ENCODE results near the gene KRT84. TPM values are rescaled to one million over a fixed set of nuclear protein-coding genes. Genes with fewer than 3 reads are reported as not detected.

KRT84 gene
- total RNA-seq, 4 donors from 2014 or later = not detected

DNA sequence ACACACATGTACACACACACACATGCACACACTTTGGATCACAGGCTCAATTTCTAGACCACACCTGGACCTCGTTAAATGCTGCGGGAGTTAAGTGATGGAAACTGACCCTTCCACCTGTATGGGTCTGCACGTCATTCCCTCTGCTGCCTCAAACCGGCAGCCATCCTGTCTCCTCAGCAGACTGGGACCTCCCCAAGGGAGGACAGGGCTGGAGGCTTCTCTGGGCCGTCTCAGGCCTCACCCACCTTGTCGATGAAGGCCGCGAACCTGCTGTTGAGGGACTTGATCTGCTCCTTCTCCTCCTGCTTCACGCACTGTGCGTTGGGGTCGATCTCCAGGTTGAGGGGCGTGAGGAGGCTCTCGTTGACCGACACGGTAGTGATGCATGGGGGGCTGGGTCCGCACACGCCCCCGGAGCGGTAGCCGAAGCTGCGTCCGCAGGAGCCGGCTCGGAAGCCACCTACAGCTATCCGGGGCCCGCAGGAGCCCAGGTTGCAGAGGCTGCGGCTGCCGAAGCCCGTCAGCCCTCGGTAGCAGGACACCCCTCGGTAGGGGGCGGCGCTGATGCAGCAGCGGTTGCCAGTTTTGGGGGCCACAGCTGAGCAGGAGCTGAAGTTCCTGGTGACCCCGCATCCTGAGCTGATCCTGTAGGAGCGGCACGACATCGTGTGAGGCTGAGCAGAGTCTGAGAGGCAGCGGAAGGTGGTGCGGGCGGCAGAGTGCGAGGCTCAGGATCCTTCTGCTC is 18.5 kb downstream of the KRT84 start, which contains the start of gene KRT85:
TSS of gene KRT85 (minus strand) at position 744 of the 748 bp plus-strand sequence. CDS start at position 668, 76 bp downstream.
- H3K27me3 ChIP-seq = no peaks in the 10 kb centered on the region
- no peak within 1 kb of the TSS for H3K27ac ChIP-seq
- TF ChIP-seq, protein P1, sequence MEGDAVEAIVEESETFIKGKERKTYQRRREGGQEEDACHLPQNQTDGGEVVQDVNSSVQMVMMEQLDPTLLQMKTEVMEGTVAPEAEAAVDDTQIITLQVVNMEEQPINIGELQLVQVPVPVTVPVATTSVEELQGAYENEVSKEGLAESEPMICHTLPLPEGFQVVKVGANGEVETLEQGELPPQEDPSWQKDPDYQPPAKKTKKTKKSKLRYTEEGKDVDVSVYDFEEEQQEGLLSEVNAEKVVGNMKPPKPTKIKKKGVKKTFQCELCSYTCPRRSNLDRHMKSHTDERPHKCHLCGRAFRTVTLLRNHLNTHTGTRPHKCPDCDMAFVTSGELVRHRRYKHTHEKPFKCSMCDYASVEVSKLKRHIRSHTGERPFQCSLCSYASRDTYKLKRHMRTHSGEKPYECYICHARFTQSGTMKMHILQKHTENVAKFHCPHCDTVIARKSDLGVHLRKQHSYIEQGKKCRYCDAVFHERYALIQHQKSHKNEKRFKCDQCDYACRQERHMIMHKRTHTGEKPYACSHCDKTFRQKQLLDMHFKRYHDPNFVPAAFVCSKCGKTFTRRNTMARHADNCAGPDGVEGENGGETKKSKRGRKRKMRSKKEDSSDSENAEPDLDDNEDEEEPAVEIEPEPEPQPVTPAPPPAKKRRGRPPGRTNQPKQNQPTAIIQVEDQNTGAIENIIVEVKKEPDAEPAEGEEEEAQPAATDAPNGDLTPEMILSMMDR (IDR thresholded peaks at IDR 0.05) = no peak
- no peak for TF ChIP-seq POLR2A (IDR thresholded peaks at IDR 0.05)
- intact Hi-C loops (cut with DNase I) = no loop called here
- WGBS, 2 donors = 78 to 87% methylated on average over 29 to 35 of the region's 42 CpGs
- peaks cover 13 to 23% of the 10 kb centered on the region in 2 donors for H3K4me1 ChIP-seq
- no peak for DNase-seq
- H3K4me3 ChIP-seq (replicated peaks in 1 of 3) = no peak within 1 kb of the TSS
- no peaks in the 10 kb centered on the region for H3K9me3 ChIP-seq
- no peaks in the 10 kb centered on the region for H3K36me3 ChIP-seq

DNA sequence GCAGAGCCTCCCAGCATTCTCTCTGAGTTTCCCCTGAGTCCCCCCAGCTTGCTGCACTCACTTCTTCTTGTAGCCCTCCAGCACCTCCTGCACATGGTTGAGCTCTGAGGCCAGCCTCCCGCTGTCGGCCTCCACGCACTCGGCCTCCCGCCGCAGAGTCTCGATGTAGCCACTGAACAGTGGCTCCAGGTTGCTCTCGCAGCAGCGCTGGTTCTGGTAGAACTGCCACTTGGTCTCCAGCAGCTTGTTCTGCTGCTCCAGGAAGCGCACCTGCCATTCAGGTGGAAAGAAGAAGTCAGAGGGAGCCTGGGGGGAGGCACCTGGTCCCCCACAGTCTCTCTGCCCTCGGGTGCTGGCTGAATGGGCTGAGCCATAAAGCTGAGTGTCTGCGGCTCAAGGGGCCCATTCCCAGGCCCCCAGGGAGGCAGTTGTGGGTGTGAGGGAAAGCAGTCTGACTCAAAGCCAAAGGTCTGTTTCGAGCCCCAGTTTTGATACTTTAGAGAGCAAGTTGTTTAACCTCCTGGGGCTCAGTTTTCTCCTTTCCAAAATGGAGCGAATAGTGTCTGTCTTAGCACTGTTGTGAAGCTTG is 20.5 kb downstream of the KRT84 start:
- peak; percentile 52 to 54 for DNase-seq
- intact Hi-C loops (cut with DNase I) = no loop called here
- no peak for TF ChIP-seq POLR2A (IDR thresholded peaks at IDR 0.05)
- TF ChIP-seq, protein P1 (IDR thresholded peaks at IDR 0.05) = no peak
- 60 to 70% methylated on average over 13 to 14 of the region's 14 CpGs for WGBS, 2 donors
- Histone ChIP-seq H3K4me1 (peaks cover 0 to 18% of the 10 kb centered on the region in 2 donors), H3K27ac (peak overlapping the region in 1 of 3 donors; percentile 32), H3K4me3 (replicated peaks in 1 of 3) (no peak overlapping the region), H3K27me3 (no peaks in the 10 kb centered on the region), H3K9me3 (no peaks in the 10 kb centered on the region), H3K36me3 (no peaks in the 10 kb centered on the region)

DNA sequence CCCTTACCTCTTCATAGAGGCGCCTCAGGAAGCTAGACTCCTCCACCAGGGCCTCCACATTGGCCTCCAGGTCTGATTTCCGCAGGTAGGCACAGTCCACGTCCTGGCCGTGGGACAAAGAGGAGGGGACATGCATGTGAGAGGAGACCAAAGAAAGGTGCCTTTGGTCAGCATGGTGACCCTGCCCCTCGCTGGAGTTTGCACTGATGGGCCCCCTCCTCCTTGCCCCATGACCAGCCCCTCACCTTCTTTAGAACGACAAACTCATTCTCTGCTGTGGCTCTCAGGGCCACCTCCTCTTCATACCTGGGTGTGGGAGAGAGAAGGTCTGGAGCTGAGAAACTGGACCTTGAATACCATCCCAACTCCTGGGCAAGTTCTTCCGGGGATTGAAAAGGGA is 21.4 kb downstream of the KRT84 start:
- no peak for TF ChIP-seq POLR2A (IDR thresholded peaks at IDR 0.05)
- TF ChIP-seq, protein P1 (IDR thresholded peaks at IDR 0.05) = no peak
- H3K27me3 ChIP-seq = no peaks in the 10 kb centered on the region
- intact Hi-C loops (cut with DNase I) = no loop called here
- no peak for DNase-seq
- H3K4me1 ChIP-seq = peaks cover 0 to 19% of the 10 kb centered on the region in 2 donors
- no peaks in the 10 kb centered on the region for H3K36me3 ChIP-seq
- no peak overlapping the region for H3K4me3 ChIP-seq (replicated peaks in 1 of 3)
- no peak overlapping the region for H3K27ac ChIP-seq
- WGBS, 2 donors = 68 to 93% methylated on average over 4 to 7 of the region's 7 CpGs
- no peaks in the 10 kb centered on the region for H3K9me3 ChIP-seq

DNA sequence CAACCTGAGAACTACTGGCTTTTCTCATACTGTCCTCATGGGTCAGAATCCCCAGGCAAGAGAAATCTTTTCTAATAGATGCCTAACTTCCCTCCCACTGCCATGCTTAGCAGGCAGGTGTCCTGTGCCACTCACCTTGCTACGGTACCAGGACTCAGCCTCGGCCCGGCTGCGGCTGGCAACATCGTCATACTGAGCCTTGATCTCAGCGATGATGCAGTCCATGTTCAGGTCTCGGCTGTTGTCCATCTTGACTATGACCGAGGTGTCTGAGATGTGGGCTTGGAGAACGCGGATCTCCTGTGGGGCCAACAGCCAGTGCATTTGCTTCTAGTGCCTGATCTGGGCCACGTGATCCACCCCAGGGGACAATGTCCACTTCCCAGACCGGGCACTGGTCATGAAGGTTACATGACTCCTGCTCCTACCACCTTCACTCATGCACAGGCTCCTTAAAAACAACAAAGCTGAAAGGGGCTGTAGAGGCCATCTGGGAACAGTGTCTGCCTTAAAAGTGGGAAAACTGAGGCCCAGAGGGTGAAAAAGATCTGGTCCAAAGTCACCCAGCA is 22.3 kb downstream of the KRT84 start:
- no peak for TF ChIP-seq POLR2A (IDR thresholded peaks at IDR 0.05)
- TF ChIP-seq, protein P1 (IDR thresholded peaks at IDR 0.05) = no peak
- WGBS, 2 donors = 93% methylated on average over 12 of the region's 12 CpGs
- Histone ChIP-seq H3K4me1 (peaks cover 0 to 19% of the 10 kb centered on the region in 2 donors), H3K27ac (no peak overlapping the region), H3K4me3 (replicated peaks in 1 of 3) (no peak overlapping the region), H3K27me3 (no peaks in the 10 kb centered on the region), H3K36me3 (no peaks in the 10 kb centered on the region), H3K9me3 (no peaks in the 10 kb centered on the region)
- intact Hi-C loops (cut with DNase I) = no loop called here
- DNase-seq = no peak
